Activated CD4-positive, CD25-positive, alpha-beta regulatory T cell treated with anti-CD3 and anti-CD28 coated beads, Interleukin-2, amount 50 U/mL, for 24 hours (primary cell): ENCODE results near the gene TUBG1.

Source experiments
- ATAC-seq, 2 donors: fragments of 150-1000 bp; cut with Tn5 transposase; one replicate each; pipeline ENCODE4 v1.10.0; 2021; ENCODE audit warnings: mild to moderate bottlenecking in 1 of 2, moderate library complexity in 1 of 2

Gene TUBG1

GRCh38 chr17:42609182-42609813 is at the start of gene TUBG1, which contains the start of gene RETREG3:
TSS of gene TUBG1 (plus strand) at chr17:42609683. CDS start at chr17:42609738, 55 bp downstream.
TSS of gene RETREG3 (minus strand) at chr17:42609374. CDS start at chr17:42609324, 50 bp downstream.
- ATAC-seq, result peak; percentile 91 to 93

- no peak for ATAC-seq
Measured at GRCh38 chr17:42560246-42560645, 49.2 kb upstream of the TUBG1 start.

GRCh38 chr17:42561897-42562387 is 47.5 kb upstream of the TUBG1 start, which contains the start of gene COASY:
TSS of gene COASY (plus strand) at chr17:42562148. CDS start at chr17:42562623, 475 bp downstream.
- ATAC-seq, result peak; percentile 74 to 76

GRCh38 chr17:42562388-42563142 is 46.9 kb upstream of the TUBG1 start:
- no peak for ATAC-seq

- no peak for ATAC-seq
Measured at GRCh38 chr17:42563143-42563509, 46.4 kb upstream of the TUBG1 start.

- ATAC-seq, result no peak
Measured at GRCh38 chr17:42563543-42563942, 45.9 kb upstream of the TUBG1 start.

GRCh38 chr17:42563950-42564349 is 45.5 kb upstream of the TUBG1 start:
- ATAC-seq, result no peak

- no peak for ATAC-seq
Measured at GRCh38 chr17:42564815-42565522, 44.5 kb upstream of the TUBG1 start.

GRCh38 chr17:42565523-42566214 is 43.8 kb upstream of the TUBG1 start:
- ATAC-seq, result no peak

- no peak for ATAC-seq
Measured at GRCh38 chr17:42566215-42566882, 43.1 kb upstream of the TUBG1 start.

- peak; percentile 71 to 77 for ATAC-seq
Measured at GRCh38 chr17:42566883-42567573, 42.5 kb upstream of the TUBG1 start, which contains the start of gene MLX. TSS of gene MLX (plus strand) at chr17:42567100. CDS start at chr17:42567125, 25 bp downstream.

- ATAC-seq, result no peak
Measured at GRCh38 chr17:42568341-42569111, 41.0 kb upstream of the TUBG1 start.

GRCh38 chr17:42571435-42572225 is 37.9 kb upstream of the TUBG1 start:
- no peak for ATAC-seq

- ATAC-seq, result no peak
Measured at GRCh38 chr17:42573095-42573494, 36.4 kb upstream of the TUBG1 start.

GRCh38 chr17:42574463-42574862 is 35.0 kb upstream of the TUBG1 start:
- no peak for ATAC-seq

GRCh38 chr17:42577140-42577531 is 32.3 kb upstream of the TUBG1 start:
- ATAC-seq, result peak in 1 of 2 donors; percentile 1

GRCh38 chr17:42577532-42578281 is 31.8 kb upstream of the TUBG1 start, which contains the start of gene PSMC3IP:
TSS of gene PSMC3IP (minus strand) at chr17:42577729. CDS start at chr17:42577686, 43 bp downstream.
- ATAC-seq, result peak; percentile 92 to 94

- ATAC-seq, result peak; percentile 54
Measured at GRCh38 chr17:42578282-42578869, 31.1 kb upstream of the TUBG1 start.
